Vagina (tissue), 2 donors: ENCODE results near the gene CFB.

Experiments
- CTCF ChIP-seq, 3 experiments: fragments of 450-650 bp in 2 of 3; fragments of 200-600 bp in 1 of 3; sonication (generic) in 1 of 3; IDR thresholded peaks; one replicate each; pipeline ENCODE4 v1.5.1; 2017 to 2019; ENCODE audit warnings: antibody characterized with exemption in 3 of 3, mild to moderate bottlenecking in 2 of 3, moderate library complexity in 2 of 3
- POLR2A ChIP-seq, 2 donors: fragments of 450-650 bp; IDR thresholded peaks; one replicate each; pipeline ENCODE4 v1.6.1; 2017; ENCODE audit warnings: antibody characterized with exemption in 2 of 2, mild to moderate bottlenecking in 2 of 2, moderate library complexity in 2 of 2

- no peak for TF ChIP-seq CTCF (IDR thresholded peaks at IDR 0.05)
- no peak for TF ChIP-seq POLR2A (IDR thresholded peaks at IDR 0.05)
Measured at GRCh38 chr6:31954511-31954910, 8.6 kb downstream of the CFB start.
